GM23338 (cell line): ENCODE results near the gene COL6A1. TPM values are rescaled to one million over a fixed set of nuclear protein-coding genes. Genes with fewer than 3 reads are reported as not detected.

Experiments used
- ATAC-seq: fragments of 200-7000 bp; cut with Tn5 transposase; 3 replicates; pipeline ENCODE4 v1.9.1; 2020
- DNase-seq: peaks from one replicate; pipeline ENCODE4 v3.0.0-alpha.2; 2015; ENCODE audit warnings: low spot score
- H2AFZ ChIP-seq: fragments of 200-600 bp; sonication (generic); 2 replicates; pipeline ENCODE4 v1.8.0; 2016; ENCODE audit warnings: antibody characterized with exemption, mild to moderate bottlenecking, moderate library complexity
- H3F3A ChIP-seq: fragments of 200-600 bp; sonication (generic); replicated peaks from 2 replicates; pipeline ENCODE4 v1.8.0; 2017; ENCODE audit warnings: antibody characterized with exemption, mixed run types, low read depth
- H3K27ac ChIP-seq: fragments of 200-600 bp; sonication (generic); 2 replicates; pipeline ENCODE4 v1.6.1; 2016; ENCODE audit warnings: low read depth
- H3K27me3 ChIP-seq: fragments of 200-600 bp; sonication (generic); 2 replicates; pipeline ENCODE4 v1.8.0; 2016; ENCODE audit warnings: mild to moderate bottlenecking, mixed run types, moderate library complexity; ENCODE audit not compliant: insufficient read depth
- H3K36me3 ChIP-seq: fragments of 200-600 bp; sonication (generic); 2 replicates; pipeline ENCODE4 v1.8.0; 2016; ENCODE audit warnings: mild to moderate bottlenecking; ENCODE audit not compliant: insufficient read depth
- H3K4me1 ChIP-seq: fragments of 200-600 bp; sonication (generic); 2 replicates; pipeline ENCODE4 v1.8.0; 2016; ENCODE audit warnings: mild to moderate bottlenecking, moderate library complexity; ENCODE audit not compliant: insufficient read depth
- H3K4me2 ChIP-seq: fragments of 200-600 bp; sonication (generic); 2 replicates; pipeline ENCODE4 v1.7.1; 2017; ENCODE audit warnings: mixed run types
- H3K4me3 ChIP-seq: fragments of 200-600 bp; sonication (generic); 2 replicates; pipeline ENCODE4 v1.6.1; 2016; ENCODE audit warnings: mixed run types
- H3K79me2 ChIP-seq: fragments of 200-600 bp; sonication (generic); replicated peaks from 2 replicates; pipeline ENCODE4 v1.8.0; 2017; ENCODE audit warnings: mild to moderate bottlenecking; ENCODE audit not compliant: insufficient read depth
- H3K9me2 ChIP-seq: fragments of 200-600 bp; sonication (generic); 2 replicates; pipeline ENCODE4 v1.8.0; 2017; ENCODE audit not compliant: insufficient read depth
- H4K20me1 ChIP-seq: fragments of 200-600 bp; sonication (generic); replicated peaks from 2 replicates; pipeline ENCODE4 v1.8.0; 2017; ENCODE audit warnings: mild to moderate bottlenecking; ENCODE audit not compliant: insufficient read depth
- H3K27ac Mint-ChIP-seq: 2 replicates; pipeline ENCODE4 v1.8.0; 2020; ENCODE audit warnings: inconsistent platforms, mild to moderate bottlenecking, moderate library complexity, mixed read lengths
- H3K27me3 Mint-ChIP-seq: 3 replicates; pipeline ENCODE4 v1.8.0; 2022; ENCODE audit warnings: low read depth, mild to moderate bottlenecking, moderate library complexity, mixed read lengths, inconsistent platforms; ENCODE audit not compliant: insufficient read depth, poor library complexity
- H3K36me3 Mint-ChIP-seq: 3 replicates; pipeline ENCODE4 v1.8.0; 2021; ENCODE audit warnings: low read depth, mild to moderate bottlenecking, inconsistent platforms, moderate library complexity, mixed read lengths
- H3K4me1 Mint-ChIP-seq: 3 replicates; pipeline ENCODE4 v1.8.0; 2020; ENCODE audit warnings: mild to moderate bottlenecking, inconsistent platforms, mixed read lengths
- H3K4me3 Mint-ChIP-seq: 3 replicates; pipeline ENCODE4 v1.8.0; 2021; ENCODE audit warnings: moderate library complexity, mild to moderate bottlenecking, inconsistent platforms, mixed read lengths
- H3K9me3 Mint-ChIP-seq: 3 replicates; pipeline ENCODE4 v1.8.0; 2020; ENCODE audit warnings: moderate library complexity, mild to moderate bottlenecking, inconsistent platforms, mixed read lengths
- EZH2 ChIP-seq: fragments of 200-600 bp; sonication (generic); IDR thresholded peaks from one replicate; pipeline ENCODE4 v1.8.0; 2017; ENCODE audit warnings: antibody characterized with exemption, mild to moderate bottlenecking, low read depth; ENCODE audit not compliant: unreplicated experiment
- JUNB ChIP-seq: IDR thresholded peaks from one replicate; pipeline ENCODE4 v1.6.1; 2016; ENCODE audit warnings: antibody characterized with exemption; ENCODE audit not compliant: unreplicated experiment
- NANOG ChIP-seq: IDR thresholded peaks from 2 replicates; pipeline ENCODE4 v1.6.1; 2016; ENCODE audit warnings: antibody characterized with exemption, borderline replicate concordance
- polyA plus RNA-seq: library from polyadenylated mRNA; unstranded; fragments of >200 nt; fragmentation: Nextera tagmentation; extraction: Ambion mirVana; gene quantifications from 2 replicates; pipeline ENCODE4 v1.2.1, GENCODE V29; 2016
- total RNA-seq: library from RNA; depleted of rRNA; stranded (reverse); fragments of >200 nt; shearing (Covaris generic); gene quantifications from 2 replicates; pipeline ENCODE4 v1.2.3, GENCODE V29; 2014
- TF ChIP-seq, protein P1 (sequence below): fragments of 250-450 bp; sonication (Bioruptor Pico); IDR thresholded peaks from 2 replicates; pipeline ENCODE4 v1.5.0; 2020; ENCODE audit warnings: mild to moderate bottlenecking, moderate library complexity
- TF ChIP-seq, protein P2 (sequence below): IDR thresholded peaks from one replicate; pipeline ENCODE4 v1.6.1; 2018; ENCODE audit warnings: antibody characterized with exemption; ENCODE audit not compliant: unreplicated experiment

The COL6A1 gene
- total and polyA plus RNA-seq, 2 experiments from 2014 or later = 76.0 to 180 TPM

DNA sequence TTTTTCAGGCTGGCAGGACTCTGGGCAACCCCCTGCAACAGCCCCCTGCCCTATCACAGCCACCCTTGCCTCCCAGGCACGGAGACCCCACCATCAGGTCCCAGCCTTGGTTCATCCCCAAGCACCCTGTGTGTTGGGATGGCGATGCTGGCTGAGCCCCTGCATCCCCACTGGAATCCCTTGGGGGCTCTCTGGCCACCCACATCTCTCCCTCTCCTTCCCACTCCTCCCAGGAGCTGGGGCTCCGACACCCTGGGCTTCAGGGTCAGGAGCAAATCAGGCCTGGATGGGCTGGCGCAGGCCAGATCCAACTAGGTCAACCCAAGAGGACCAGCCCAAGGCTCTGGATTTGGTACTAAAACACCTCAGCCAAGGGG, 25.9 kb downstream of the COL6A1 start (continued):
- TF ChIP-seq, protein P1, sequence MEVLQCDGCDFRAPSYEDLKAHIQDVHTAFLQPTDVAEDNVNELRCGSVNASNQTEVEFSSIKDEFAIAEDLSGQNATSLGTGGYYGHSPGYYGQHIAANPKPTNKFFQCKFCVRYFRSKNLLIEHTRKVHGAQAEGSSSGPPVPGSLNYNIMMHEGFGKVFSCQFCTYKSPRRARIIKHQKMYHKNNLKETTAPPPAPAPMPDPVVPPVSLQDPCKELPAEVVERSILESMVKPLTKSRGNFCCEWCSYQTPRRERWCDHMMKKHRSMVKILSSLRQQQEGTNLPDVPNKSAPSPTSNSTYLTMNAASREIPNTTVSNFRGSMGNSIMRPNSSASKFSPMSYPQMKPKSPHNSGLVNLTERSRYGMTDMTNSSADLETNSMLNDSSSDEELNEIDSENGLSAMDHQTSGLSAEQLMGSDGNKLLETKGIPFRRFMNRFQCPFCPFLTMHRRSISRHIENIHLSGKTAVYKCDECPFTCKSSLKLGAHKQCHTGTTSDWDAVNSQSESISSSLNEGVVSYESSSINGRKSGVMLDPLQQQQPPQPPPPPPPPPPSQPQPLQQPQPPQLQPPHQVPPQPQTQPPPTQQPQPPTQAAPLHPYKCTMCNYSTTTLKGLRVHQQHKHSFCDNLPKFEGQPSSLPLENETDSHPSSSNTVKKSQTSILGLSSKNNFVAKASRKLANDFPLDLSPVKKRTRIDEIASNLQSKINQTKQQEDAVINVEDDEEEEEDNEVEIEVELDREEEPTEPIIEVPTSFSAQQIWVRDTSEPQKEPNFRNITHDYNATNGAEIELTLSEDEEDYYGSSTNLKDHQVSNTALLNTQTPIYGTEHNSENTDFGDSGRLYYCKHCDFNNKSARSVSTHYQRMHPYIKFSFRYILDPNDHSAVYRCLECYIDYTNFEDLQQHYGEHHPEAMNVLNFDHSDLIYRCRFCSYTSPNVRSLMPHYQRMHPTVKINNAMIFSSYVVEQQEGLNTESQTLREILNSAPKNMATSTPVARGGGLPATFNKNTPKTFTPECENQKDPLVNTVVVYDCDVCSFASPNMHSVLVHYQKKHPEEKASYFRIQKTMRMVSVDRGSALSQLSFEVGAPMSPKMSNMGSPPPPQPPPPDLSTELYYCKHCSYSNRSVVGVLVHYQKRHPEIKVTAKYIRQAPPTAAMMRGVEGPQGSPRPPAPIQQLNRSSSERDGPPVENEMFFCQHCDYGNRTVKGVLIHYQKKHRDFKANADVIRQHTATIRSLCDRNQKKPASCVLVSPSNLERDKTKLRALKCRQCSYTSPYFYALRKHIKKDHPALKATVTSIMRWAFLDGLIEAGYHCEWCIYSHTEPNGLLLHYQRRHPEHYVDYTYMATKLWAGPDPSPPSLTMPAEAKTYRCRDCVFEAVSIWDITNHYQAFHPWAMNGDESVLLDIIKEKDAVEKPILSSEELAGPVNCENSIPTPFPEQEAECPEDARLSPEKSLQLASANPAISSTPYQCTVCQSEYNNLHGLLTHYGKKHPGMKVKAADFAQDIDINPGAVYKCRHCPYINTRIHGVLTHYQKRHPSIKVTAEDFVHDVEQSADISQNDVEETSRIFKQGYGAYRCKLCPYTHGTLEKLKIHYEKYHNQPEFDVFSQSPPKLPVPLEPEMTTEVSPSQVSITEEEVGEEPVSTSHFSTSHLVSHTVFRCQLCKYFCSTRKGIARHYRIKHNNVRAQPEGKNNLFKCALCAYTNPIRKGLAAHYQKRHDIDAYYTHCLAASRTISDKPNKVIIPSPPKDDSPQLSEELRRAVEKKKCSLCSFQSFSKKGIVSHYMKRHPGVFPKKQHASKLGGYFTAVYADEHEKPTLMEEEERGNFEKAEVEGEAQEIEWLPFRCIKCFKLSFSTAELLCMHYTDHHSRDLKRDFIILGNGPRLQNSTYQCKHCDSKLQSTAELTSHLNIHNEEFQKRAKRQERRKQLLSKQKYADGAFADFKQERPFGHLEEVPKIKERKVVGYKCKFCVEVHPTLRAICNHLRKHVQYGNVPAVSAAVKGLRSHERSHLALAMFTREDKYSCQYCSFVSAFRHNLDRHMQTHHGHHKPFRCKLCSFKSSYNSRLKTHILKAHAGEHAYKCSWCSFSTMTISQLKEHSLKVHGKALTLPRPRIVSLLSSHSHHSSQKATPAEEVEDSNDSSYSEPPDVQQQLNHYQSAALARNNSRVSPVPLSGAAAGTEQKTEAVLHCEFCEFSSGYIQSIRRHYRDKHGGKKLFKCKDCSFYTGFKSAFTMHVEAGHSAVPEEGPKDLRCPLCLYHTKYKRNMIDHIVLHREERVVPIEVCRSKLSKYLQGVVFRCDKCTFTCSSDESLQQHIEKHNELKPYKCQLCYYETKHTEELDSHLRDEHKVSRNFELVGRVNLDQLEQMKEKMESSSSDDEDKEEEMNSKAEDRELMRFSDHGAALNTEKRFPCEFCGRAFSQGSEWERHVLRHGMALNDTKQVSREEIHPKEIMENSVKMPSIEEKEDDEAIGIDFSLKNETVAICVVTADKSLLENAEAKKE (CRISPR knock-in tag) = no peak
- TF ChIP-seq NANOG (no peak), JUNB (no peak)
- TF ChIP-seq, protein P2, sequence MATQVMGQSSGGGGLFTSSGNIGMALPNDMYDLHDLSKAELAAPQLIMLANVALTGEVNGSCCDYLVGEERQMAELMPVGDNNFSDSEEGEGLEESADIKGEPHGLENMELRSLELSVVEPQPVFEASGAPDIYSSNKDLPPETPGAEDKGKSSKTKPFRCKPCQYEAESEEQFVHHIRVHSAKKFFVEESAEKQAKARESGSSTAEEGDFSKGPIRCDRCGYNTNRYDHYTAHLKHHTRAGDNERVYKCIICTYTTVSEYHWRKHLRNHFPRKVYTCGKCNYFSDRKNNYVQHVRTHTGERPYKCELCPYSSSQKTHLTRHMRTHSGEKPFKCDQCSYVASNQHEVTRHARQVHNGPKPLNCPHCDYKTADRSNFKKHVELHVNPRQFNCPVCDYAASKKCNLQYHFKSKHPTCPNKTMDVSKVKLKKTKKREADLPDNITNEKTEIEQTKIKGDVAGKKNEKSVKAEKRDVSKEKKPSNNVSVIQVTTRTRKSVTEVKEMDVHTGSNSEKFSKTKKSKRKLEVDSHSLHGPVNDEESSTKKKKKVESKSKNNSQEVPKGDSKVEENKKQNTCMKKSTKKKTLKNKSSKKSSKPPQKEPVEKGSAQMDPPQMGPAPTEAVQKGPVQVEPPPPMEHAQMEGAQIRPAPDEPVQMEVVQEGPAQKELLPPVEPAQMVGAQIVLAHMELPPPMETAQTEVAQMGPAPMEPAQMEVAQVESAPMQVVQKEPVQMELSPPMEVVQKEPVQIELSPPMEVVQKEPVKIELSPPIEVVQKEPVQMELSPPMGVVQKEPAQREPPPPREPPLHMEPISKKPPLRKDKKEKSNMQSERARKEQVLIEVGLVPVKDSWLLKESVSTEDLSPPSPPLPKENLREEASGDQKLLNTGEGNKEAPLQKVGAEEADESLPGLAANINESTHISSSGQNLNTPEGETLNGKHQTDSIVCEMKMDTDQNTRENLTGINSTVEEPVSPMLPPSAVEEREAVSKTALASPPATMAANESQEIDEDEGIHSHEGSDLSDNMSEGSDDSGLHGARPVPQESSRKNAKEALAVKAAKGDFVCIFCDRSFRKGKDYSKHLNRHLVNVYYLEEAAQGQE = no peak

DNA sequence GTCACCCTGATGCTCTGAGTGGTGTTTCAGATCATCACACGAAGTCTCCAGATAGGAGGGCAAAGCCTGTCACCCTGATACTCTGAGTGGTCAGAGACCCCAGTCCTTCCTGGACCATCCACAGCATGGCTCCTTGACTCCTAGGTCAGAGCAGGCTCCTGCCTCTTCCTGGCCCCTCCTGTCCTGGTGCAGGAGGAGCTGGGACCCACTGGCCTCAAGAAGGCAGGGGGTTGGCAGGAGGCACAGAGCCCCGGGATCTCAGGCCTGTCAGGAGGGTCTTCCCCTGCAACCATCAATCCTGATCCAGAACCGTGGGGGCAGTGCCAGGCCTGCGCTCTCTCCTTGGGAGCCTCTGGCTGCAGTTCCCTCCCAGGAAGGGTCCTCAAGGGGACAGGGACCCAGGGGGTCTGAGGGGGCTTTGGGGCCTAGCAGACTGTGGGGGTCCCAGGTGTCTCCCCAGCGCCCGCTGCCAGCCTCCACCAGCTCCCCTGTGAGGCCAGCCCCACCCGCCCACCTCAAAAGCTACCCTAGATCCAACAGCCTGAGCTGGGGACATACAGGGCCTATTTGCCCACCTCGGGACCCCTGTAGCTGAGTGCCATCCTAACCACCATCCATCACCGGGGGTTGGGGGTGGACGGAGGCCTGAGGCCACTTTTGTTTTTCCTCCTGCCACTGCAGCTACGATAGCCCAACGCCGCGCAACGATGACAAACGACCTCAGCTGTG, 27.5 kb downstream of the COL6A1 start:
- 0 out of 2 replicates have a peak, but pooled peaks cover 6% of the 10 kb centered on the region for H3K36me3 ChIP-seq
- no peak overlapping the region for H3K4me3 ChIP-seq
- peaks cover 10% of the 10 kb centered on the region for H3K36me3 Mint-ChIP-seq
- DNase-seq (no peak), ATAC-seq (no peak)
- no peak overlapping the region for H3K27ac Mint-ChIP-seq
- H2AFZ ChIP-seq = no peak overlapping the region
- no peaks in the 10 kb centered on the region for H3K79me2 ChIP-seq
- H3K4me3 Mint-ChIP-seq = no peak overlapping the region
- no peaks in the 10 kb centered on the region for H3K27me3 ChIP-seq
- H4K20me1 ChIP-seq = no peaks in the 10 kb centered on the region; the same call in 1 of the 2 replicates
- peaks cover 3% of the 10 kb centered on the region for H3K27me3 Mint-ChIP-seq
- no peak for TF ChIP-seq EZH2
- H3K9me2 ChIP-seq = no peaks in the 10 kb centered on the region
- no peak overlapping the region for H3K27ac ChIP-seq
- no peaks in the 10 kb centered on the region for H3F3A ChIP-seq
- no peaks in the 10 kb centered on the region for H3K4me1 Mint-ChIP-seq
- no peaks in the 10 kb centered on the region for H3K4me1 ChIP-seq
- H3K9me3 Mint-ChIP-seq = peaks cover 19% of the 10 kb centered on the region
- no peak overlapping the region for H3K4me2 ChIP-seq
